Measurements from ENCODE around the gene WDPCP. TPM values are rescaled to one million over a fixed set of nuclear protein-coding genes. Genes with fewer than 3 reads are reported as not detected.

The WDPCP gene
- total and polyA plus RNA-seq, 2 of the 8 experiments (the other 6 are each of a cell fraction or from before 2014, with no cell fraction given), result 9.3 to 25.8 TPM

DNA sequence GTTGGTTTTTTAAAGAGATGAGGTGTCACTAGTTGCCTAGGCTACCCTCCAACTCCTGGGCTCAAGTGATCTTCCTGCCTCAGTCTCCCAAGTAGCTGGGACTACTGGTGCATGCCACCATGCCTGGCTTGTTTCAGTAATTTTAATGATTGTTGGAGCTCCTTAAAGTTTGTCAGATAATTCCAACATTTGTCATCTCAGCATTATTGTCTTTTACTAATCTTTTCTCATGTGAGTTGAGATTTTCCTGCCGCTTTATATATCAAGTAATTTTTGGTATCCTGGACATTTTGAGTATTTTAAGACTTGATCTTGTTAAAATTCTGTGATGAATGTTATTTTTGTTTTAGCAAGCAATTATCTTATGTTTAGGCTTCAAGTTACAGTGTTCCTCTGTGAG, 429.0 kb downstream of the WDPCP start (continued):
- TF ChIP-seq, protein P1, sequence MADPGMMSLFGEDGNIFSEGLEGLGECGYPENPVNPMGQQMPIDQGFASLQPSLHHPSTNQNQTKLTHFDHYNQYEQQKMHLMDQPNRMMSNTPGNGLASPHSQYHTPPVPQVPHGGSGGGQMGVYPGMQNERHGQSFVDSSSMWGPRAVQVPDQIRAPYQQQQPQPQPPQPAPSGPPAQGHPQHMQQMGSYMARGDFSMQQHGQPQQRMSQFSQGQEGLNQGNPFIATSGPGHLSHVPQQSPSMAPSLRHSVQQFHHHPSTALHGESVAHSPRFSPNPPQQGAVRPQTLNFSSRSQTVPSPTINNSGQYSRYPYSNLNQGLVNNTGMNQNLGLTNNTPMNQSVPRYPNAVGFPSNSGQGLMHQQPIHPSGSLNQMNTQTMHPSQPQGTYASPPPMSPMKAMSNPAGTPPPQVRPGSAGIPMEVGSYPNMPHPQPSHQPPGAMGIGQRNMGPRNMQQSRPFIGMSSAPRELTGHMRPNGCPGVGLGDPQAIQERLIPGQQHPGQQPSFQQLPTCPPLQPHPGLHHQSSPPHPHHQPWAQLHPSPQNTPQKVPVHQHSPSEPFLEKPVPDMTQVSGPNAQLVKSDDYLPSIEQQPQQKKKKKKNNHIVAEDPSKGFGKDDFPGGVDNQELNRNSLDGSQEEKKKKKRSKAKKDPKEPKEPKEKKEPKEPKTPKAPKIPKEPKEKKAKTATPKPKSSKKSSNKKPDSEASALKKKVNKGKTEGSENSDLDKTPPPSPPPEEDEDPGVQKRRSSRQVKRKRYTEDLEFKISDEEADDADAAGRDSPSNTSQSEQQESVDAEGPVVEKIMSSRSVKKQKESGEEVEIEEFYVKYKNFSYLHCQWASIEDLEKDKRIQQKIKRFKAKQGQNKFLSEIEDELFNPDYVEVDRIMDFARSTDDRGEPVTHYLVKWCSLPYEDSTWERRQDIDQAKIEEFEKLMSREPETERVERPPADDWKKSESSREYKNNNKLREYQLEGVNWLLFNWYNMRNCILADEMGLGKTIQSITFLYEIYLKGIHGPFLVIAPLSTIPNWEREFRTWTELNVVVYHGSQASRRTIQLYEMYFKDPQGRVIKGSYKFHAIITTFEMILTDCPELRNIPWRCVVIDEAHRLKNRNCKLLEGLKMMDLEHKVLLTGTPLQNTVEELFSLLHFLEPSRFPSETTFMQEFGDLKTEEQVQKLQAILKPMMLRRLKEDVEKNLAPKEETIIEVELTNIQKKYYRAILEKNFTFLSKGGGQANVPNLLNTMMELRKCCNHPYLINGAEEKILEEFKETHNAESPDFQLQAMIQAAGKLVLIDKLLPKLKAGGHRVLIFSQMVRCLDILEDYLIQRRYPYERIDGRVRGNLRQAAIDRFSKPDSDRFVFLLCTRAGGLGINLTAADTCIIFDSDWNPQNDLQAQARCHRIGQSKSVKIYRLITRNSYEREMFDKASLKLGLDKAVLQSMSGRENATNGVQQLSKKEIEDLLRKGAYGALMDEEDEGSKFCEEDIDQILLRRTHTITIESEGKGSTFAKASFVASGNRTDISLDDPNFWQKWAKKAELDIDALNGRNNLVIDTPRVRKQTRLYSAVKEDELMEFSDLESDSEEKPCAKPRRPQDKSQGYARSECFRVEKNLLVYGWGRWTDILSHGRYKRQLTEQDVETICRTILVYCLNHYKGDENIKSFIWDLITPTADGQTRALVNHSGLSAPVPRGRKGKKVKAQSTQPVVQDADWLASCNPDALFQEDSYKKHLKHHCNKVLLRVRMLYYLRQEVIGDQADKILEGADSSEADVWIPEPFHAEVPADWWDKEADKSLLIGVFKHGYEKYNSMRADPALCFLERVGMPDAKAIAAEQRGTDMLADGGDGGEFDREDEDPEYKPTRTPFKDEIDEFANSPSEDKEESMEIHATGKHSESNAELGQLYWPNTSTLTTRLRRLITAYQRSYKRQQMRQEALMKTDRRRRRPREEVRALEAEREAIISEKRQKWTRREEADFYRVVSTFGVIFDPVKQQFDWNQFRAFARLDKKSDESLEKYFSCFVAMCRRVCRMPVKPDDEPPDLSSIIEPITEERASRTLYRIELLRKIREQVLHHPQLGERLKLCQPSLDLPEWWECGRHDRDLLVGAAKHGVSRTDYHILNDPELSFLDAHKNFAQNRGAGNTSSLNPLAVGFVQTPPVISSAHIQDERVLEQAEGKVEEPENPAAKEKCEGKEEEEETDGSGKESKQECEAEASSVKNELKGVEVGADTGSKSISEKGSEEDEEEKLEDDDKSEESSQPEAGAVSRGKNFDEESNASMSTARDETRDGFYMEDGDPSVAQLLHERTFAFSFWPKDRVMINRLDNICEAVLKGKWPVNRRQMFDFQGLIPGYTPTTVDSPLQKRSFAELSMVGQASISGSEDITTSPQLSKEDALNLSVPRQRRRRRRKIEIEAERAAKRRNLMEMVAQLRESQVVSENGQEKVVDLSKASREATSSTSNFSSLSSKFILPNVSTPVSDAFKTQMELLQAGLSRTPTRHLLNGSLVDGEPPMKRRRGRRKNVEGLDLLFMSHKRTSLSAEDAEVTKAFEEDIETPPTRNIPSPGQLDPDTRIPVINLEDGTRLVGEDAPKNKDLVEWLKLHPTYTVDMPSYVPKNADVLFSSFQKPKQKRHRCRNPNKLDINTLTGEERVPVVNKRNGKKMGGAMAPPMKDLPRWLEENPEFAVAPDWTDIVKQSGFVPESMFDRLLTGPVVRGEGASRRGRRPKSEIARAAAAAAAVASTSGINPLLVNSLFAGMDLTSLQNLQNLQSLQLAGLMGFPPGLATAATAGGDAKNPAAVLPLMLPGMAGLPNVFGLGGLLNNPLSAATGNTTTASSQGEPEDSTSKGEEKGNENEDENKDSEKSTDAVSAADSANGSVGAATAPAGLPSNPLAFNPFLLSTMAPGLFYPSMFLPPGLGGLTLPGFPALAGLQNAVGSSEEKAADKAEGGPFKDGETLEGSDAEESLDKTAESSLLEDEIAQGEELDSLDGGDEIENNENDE (IDR thresholded peaks at IDR 0.05; ENCODE audit: insufficient replicate concordance, low read length), result no peak
- TF ChIP-seq, protein P2, sequence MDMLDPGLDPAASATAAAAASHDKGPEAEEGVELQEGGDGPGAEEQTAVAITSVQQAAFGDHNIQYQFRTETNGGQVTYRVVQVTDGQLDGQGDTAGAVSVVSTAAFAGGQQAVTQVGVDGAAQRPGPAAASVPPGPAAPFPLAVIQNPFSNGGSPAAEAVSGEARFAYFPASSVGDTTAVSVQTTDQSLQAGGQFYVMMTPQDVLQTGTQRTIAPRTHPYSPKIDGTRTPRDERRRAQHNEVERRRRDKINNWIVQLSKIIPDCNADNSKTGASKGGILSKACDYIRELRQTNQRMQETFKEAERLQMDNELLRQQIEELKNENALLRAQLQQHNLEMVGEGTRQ (IDR thresholded peaks at IDR 0.05; ENCODE audit: low read length), result no peak
- TF ChIP-seq CREB1 (IDR thresholded peaks at IDR 0.05), result no peak
- no peak for TF ChIP-seq SUZ12 (IDR thresholded peaks at IDR 0.05; ENCODE audit: low read length)
- TF ChIP-seq EGR1 (IDR thresholded peaks at IDR 0.05; ENCODE audit: borderline replicate concordance, low read depth, low read length), result no peak
- TF ChIP-seq CEBPB (IDR thresholded peaks at IDR 0.05; ENCODE audit: low read depth, low read length), result no peak
